Stromal cell of bone marrow (primary cell): ENCODE data around the gene STK24.

Source experiments
- DNase-seq: peaks from one replicate; pipeline ENCODE4 v3.0.0-alpha.2; 2012; ENCODE audit warnings: low read depth

STK24 gene

DNA sequence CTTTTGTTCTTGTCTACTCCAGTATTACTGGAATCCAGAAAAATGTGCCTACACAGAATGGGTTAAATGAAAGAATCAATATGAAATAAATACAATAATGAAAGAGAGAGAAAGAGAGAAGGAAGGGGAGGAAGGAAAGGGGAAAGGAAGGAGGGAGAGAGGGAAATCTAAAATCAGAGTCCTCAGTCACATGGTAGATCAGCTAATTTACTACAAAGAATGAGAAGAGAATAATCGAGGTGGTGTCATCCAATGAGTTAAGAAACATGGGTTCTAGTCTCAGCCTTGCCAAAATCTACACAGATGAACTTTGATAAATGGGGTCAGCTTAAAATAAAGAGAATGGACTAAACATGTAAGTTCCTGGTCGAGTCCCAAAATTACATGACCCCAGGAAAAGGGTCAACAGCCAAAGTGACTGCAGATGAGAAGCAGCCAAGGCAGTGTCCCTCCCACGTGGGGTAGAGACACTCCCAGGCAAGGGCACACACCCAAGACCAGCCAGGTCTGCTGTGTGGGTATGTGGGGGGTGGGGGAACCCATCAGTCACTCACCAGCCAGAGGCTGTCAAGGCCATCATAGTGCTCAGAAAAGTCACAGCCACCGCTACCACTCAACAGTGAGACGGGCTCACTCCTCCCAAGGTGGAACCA, 103.6 kb downstream of the STK24 start:
- no peak for DNase-seq

DNA sequence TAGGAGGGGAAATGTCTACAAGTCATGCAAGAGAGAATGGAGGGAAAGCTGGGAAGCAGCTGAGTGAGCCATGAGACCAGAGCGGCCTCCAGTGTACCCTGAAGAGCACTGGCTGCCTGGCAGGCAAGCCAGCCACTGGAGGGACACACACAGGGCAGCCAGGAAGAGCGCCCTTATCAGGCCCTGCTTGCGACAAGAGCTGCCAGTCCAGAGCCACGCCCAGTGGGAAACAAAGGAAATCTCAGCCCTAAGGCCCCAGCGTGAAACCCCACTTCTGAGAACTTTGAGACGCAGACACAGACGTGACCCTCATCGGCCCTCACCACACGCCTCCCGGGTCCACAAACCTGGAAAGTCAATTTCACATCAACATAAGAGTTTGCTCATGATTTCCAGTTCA, 105.0 kb downstream of the STK24 start:
- no peak for DNase-seq

DNA sequence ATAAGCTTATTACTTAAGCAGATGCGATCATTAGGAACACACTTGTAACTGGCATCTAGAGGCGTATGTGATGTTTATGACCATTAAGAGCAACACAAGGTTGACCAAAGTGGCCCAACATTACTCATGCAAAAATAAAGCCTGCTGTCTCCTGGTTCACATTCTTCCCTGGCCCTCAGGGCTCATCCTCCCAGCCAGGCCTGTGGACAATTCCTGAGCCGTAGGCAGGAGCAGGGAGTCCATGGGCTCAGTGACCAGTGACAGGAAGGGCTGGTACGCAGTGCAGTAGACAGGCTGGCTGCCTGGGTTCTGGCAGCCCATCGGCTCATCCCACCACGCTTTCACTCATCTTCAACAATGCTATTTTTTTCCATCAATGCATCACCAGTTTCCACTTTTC, 106.0 kb downstream of the STK24 start:
- no peak for DNase-seq

DNA sequence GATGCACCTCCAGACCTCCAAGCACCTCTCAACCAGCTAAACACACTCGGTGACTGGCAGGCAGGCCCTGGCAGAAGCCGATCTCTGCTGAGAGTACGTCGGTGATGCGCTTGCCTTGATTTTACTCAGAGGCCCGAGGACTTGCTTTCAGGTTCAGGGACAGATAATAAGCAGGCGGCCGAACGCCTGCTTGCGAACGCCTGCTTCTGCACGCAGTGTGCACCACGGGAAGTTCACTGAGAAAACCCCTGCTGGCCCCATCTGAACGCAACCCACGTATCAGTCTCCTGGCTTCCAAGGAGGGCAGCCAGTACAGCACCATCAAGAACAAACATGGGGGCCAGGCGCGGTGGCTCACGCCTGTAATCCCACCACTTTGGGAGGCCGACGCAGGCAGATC, 108.0 kb downstream of the STK24 start:
- no peak for DNase-seq

DNA sequence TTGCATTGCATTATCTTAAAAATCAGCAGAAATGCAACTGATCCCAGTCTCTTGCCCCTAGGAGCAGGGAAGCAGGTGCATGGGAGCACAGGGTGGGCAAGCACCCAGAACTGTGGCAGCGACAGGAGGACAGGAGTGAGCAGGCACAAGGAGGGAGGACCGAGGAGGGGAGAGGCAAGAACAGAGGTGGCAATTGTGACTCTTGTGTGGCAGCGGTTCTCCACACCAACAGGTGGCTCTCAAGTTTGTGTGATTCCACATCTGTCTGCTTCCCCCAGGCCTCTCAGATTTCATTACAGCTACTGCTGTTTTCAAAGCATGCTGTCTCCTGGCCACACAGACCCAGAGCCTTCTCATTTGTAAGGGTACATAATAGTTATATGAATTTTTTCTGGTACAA, 108.5 kb downstream of the STK24 start:
- DNase-seq, result no peak

DNA sequence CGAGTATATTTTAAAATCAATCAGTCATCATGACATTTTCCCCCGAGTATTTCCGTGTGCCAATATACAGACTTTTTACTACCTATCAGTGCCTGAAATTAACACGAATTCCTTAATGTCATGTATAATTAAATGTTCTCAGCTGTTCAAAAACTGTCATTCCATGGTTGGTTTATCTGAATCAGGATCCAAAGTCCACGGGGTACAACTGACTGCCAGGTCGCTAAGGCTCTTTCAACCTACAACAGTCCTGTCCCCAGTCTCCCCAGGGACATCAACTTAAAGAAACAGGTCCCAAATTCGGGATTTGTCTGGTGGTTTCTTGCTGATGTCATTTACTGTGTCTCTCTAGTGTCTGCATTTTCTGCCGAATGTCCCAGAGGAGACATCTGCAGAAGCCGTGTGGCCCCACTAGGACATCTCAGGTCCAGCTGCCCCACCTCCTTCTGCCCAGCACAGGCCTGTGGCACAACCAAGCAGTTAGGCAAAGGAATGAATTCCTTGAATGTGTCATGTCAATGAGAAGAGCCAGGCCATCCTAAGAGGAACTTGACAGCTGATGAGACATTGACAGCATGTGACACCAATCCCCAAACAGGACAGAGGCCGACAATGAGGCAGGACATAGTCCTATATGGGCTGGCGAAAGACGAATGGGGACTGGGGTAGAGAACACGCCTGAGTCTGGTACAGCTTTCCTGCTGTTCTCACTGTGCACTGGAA, 109.5 kb downstream of the STK24 start:
- DNase-seq, result no peak

DNA sequence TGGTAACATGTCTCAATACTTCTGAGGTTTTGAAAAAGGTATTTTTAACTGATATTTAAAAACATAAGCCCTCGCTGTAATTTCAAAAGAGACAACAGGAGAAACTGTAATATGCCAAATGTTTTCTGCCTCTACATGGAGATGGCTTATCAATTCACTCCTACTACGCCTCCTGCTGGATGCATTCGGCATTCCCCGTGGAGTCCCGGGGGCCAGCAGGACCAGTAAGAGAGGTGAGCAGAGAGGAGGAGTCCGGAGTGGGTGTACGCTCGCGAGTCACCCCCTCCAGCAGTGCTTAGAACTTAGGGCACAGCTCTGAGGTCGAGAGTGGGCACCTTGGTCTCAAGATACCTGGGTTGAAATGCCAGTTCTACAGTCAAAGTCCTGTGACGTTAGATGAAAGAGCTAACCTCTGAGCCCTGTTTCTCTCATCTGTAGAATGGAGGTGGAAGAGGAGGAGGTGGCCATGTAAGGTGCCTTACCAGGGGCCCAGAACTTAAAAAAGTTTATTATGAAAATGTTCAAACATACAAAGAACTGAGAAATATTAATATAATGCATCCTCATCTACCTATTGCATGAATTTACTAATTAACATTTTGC, 110.2 kb downstream of the STK24 start:
- DNase-seq, result no peak

DNA sequence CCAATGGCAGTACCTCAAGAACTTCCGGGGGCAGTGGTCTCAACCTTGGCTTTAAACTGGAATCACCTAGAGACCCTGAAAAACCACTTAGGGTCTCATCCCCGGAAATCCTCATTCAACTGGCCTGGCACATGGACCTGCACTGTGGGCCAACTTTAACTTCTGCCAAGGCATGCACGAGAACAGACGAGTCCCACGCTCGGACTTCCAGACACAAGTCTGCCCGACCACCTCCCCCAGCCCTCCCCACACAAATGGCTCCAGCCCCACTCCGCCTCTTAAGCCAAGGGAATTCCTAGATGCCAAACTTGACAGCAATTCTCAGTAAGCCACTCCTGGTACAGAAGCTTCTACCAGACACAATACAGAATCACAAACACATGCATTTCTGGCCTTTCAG, 114.0 kb downstream of the STK24 start:
- DNase-seq, result no peak

DNA sequence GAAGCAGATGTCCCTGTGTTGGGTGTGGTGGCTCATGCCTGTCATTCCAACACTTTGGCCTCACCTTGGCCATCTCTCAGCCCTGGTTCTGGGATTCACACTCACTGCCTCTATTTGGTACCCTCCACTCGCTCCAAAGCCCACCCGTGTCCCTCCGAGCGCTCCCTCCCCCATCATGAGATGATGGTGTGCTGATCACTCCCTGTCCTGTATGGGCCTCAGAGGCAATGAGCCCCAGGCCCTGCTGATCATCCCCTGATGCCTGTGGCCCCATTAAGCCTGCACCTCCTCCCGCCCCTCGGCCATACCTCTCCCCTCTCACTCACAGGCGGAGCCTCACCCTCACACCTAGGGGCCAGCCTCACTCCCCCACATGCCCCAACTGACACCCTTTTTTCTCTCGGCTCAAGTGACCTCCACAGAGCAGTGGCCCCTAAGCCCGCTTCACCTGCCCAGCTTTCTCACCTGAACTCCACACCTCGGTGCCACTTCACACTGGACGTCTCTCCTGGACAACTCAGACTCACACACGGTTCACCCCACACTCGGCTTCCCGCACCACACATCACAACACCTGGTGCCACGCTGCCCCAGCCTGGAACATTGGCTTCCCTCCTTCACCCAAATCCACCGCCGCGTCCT, 114.5 kb downstream of the STK24 start:
- DNase-seq, result no peak

DNA sequence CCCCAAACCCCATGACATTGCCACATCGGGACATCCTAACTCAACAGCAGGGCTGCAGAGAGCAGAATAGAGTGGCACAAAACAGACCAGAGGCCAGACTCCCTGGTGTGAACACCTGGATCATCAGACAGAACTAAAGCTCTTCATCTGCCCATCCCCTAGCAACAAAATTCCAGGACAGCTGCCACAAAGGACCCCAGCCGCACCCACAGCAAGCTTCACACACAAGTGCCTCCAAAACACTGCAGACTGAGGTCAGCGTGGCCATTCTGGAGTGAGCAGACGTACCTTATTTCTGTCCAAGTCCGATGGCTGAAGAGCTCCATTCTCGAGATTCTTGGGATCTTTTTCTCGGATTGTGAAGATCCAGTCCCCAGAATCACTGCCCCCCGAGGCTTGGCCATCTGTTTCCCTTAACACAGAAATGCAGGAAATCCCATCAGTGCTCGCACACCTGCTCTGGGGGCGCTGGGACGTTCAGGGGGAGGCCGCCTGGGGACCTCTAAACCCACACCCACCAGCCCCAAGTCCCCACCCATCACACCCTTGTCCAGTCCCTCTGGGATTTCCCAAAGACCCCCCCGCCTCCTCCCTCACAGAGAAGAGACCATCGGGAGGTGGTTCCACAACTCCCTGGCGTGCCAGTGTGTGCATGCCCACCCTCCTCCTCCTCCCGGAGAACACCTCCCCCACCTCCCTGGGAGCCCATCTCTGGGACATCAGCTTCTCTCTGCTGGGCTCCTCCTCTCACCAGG, 115.2 kb downstream of the STK24 start:
- DNase-seq, result no peak

DNA sequence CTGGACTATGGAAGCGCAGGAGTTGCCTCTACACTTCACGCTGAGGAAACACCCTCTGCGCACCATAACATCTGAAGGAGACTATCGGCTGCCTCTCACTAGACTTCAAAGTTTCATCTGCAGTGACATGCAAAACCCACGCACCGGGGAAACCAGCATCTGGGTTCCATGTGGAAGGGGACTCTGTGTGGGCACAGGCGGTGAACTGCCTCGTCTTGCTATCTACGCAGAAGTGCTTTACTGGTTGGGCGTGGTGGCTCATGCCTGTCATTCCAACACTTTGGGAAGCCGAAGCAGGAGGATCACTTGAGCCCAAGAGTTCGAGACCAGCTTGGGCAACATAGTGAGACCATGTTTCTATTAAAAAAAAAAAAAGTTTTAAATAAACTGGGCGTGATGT, 116.4 kb downstream of the STK24 start:
- DNase-seq, result no peak

DNA sequence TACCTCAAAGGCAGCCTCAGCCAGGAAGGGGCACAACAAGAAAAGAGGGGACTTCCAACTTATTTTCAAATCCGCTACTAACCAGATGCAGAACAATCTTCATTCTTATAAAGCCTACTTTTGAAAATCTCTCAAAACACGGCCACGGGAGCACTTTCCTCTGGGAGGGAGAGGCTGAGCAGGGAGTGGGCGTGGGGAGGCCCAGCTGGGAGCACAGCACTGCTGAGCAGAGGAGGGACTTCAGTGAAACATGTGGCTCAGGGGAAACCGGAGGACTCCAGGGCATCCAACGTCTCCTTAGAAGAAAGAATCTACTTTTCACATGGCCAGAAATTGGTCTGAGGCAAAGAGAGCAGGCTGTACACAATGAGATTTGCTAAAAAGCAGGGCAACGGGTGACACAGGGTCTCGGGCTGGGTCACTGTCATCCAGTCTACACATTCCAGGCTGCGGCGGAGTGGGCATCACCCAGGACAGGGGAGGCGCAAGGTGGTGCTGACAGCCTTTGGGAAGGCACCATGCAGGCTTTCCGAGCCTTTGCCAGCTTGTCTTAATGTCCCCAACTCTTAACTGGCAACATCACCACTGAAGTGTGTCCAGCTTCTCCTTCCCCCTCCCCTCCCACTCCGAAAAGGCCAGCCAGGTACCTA, 117.1 kb downstream of the STK24 start:
- no peak for DNase-seq

DNA sequence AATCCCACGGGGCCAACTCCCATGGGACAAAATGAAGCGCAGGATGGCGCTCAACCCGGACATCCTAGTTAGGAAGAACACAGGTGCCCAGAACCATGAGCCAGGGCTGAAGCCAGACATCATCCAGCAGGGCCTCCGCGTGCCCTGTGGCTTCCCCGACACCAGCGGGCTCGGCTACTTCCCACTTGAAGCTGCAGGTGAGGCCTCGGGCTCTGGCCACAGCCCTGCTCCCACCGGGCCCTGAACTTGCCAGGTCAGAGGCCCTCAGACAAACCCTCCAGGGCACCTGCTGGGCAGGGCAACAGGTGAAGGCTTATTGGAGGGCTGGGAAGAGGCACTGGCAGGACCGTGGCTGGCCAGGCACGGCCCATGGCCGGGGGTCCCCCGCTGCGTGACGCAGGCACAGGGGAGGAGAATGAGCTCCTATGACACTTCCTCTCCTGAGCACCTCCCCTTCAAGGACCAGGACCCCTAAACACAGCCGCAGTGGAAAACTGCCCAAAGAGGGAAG, 117.7 kb downstream of the STK24 start:
- no peak for DNase-seq

DNA sequence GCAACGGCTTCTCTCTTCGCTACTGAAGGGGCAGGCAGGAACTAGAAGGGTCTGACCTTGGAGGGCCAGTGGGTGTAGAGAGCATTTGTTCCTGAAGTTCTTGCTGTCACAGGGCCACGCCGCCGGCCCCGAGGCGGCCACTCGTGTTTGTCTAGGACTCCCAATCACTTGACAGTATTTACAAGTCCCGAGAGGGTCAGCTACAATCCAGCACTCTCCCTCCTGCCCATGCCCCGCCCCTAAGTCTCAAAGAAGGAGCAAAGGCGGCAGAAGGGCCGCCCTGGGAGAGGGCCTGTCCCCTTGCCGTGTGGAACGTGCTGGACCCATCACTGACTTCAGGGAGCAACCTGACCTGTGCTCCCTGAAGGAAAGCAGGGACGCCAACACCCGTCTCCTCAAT, 118.5 kb downstream of the STK24 start:
- DNase-seq, result no peak

DNA sequence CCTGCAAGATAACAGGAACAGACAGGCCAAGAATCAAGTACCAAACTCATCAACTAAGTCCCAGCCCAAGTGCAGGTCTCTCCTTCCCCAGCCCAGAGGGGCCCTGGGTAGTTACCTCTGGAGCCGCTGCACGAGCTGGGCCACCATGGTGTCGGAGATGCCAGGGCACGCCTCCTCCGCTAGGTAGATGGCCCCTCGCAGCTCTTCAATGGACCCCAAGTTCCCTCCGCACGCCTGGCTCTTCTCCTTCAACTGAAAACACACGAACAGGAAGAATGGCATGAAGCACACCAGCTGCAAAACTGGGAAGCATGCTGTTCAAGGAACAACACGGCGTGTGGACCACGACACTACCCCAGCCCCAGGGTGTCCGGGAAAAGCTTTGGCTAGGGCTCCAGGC, 119.9 kb downstream of the STK24 start:
- no peak for DNase-seq

DNA sequence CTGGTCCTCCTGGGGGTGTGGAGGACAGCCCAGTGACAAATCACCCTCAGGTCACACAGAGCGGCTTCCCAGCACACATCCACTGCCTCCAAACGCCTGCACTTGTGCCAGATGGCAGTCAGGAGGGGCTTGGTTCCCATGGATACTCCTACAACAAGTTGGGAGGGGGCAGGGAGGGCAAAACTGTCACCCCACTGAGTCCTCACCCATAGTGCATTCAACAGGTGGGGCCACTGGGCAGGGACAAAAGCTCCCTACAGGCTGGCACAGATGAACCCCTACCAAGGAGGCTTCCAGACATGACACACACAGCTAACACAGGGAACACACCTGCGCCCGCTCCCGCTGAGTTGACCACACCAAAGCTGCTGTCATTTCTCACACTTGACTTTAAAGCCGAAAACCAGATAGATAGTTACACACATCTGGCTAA, 120.5 kb downstream of the STK24 start:
- DNase-seq, result no peak

DNA sequence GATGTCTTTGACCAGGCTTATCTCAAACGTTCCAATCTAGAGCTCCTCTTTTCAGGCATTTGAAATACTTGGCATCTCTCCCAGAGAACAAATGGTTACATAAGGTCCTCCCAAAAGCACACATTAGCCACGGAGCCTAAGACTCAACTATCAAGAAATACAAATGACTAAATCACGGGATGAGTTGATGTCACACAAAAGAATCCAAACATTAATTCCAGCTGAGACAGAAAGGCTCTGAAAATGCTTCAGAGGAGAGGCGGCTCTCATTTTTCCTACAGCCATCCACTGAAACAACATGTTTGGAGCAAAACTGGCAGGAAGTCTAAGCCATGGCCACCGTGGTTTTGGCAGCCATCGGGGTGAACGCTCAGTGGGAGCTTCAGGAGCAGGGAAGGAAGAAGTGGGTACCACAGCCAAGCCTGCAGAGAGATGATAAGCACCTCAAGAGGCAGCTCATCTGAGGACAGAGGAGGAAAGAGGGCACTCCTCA, 122.5 kb downstream of the STK24 start:
- DNase-seq, result peak; percentile 90

DNA sequence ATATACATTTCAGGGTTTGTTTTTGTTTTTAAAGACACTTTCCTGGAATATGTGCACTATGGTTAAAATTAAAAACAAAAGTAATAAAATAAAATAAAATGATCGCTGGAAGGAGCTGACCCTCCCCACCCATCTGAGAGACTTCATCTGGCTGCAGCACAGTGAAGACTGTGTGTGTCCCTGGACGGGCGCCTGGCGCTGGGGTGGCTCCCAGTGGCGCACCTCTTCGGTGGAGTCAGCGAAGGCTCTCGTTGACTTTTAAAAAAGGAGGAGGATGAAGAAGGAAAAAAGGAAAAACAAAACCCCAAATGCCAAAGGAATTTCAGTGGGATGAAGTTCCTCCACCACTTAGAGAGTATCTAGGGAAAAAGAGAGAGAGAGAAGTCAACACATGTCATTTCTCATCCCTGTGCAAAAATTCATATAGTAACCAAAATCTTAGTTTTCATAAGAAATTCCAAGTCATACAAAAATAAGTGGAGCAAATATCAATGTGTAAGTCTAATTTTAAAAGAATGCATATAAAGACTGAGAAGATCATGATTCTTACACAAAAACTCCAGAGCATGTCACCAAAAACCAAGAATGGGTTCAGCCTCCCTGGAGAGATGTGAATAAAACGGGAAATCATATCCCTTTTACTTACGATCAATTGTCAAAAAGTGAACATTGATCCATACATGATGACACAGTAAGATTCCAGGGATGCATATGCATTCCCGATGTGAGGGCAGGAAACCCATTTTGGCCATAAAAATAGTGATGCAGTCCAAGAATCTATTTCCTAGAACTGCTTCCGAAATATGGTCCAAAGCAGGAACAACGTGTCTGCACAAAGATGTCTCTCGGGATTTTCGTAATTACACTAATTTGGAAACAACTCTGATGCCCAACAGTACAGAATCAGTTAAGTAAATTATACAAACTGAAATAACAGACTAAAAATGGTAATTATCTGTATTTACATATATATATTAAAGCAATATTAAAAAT, 123.8 kb downstream of the STK24 start:
- no peak for DNase-seq

DNA sequence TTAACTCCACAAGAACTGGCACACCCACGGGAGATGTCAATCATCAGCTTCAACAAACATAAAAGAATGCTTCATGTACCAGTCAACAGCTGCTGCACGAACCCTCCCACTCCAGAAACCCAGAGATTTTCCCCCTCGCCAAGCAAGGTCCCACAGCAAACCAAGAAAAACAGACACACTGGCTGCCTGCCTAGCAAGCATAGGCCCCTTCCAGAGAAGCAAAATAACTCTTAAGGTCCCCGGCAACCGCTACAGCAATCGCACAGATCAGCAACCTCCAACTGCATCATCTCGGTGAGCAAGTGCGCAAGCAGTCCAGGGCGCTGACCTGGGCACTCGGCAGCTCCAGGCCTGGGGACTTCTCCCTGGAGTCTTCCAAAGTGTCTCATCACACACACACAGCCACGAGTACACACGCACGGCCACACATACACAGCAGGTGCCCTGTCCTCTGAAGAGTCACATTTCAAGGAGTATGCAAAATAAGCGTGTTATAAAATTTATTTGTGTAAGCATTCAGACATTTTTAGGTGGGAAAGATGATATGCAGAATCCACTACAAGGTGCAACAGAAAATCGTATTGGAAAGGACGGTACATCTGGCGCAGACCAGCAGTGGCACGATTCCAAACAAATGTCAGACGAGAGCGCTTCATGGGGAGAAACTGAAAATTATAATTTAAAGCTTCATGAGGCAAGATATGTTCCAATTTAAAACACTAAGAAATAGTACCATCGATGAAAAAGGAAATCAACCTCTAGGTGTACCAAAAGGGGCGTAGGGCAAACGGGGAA, 125.0 kb downstream of the STK24 start:
- peak; percentile 80 for DNase-seq
